Measurements from ENCODE around the gene RPL31.

DNA sequence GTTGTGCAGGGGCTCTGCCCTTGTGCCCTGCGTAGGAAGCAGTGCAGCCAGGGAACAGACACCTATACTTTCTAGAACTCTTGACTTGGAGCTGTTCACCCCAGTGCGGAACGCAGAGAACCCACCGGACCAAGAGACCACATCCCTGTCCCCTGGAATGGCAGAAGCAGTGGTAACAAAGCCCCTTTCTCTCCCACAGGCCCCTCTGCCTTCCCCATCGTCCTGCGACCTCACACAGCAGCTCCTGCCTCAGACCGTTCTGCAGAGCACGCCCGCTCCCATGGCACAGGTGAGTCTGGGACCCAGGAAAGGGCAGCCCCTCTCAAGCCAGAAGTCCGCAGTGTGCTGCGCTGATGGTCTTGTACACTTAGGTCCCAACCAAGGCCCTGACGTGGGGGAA lies 24.6 kb upstream of the RPL31 start:
- TF ChIP-seq POLR2AphosphoS5 (IDR thresholded peaks at IDR 0.05) (no peak), CTCF (IDR thresholded peaks at IDR 0.05) (no peak), POLR2A (IDR thresholded peaks at IDR 0.05) (no peak)

Measured in transverse colon (tissue), 4 donors.